GM21576 (cell line): ENCODE results near the gene RIC1.
"Not testable (repeated sequence)": the region's sequence is repeated elsewhere in the genome, so short reads cannot be mapped to it uniquely, and the experiment has no call there.

Source experiments
- ATAC-seq: cut with Tn5 transposase; IDR thresholded peaks from one replicate; pipeline ENCODE4 v1.9.1; 2021; ENCODE audit warnings: mild to moderate bottlenecking, moderate library complexity; ENCODE audit not compliant: unreplicated experiment

RIC1 gene

GRCh38 chr9:5628530-5629311 is at the start of gene RIC1:
Gene RIC1, plus strand, starts transcription at chr9:5629107. Its CDS starts 203 bp downstream, at chr9:5629310.
- peak; percentile 51 for ATAC-seq

- no peak for ATAC-seq
Measured at GRCh38 chr9:5579881-5580280, 49.0 kb upstream of the RIC1 start.

GRCh38 chr9:5580650-5581049 is 48.3 kb upstream of the RIC1 start:
- no peak for ATAC-seq

GRCh38 chr9:5581706-5582105 is 47.2 kb upstream of the RIC1 start:
- ATAC-seq = not testable (repeated sequence)

- peak; percentile 64 for ATAC-seq
Measured at GRCh38 chr9:5582835-5583195, 46.1 kb upstream of the RIC1 start.

GRCh38 chr9:5586391-5586802 is 42.5 kb upstream of the RIC1 start:
- ATAC-seq = peak; percentile 19

- ATAC-seq = no peak
Measured at GRCh38 chr9:5587024-5587423, 41.9 kb upstream of the RIC1 start.

GRCh38 chr9:5592231-5592630 is 36.7 kb upstream of the RIC1 start:
- no peak for ATAC-seq

- no peak for ATAC-seq
Measured at GRCh38 chr9:5592904-5593303, 36.0 kb upstream of the RIC1 start.

GRCh38 chr9:5593904-5594303 is 35.0 kb upstream of the RIC1 start:
- ATAC-seq = peak; percentile 56

- no peak for ATAC-seq
Measured at GRCh38 chr9:5596173-5596572, 32.7 kb upstream of the RIC1 start.

- ATAC-seq = peak; percentile 59
Measured at GRCh38 chr9:5608298-5609225, 20.3 kb upstream of the RIC1 start.

- no peak for ATAC-seq
Measured at GRCh38 chr9:5609226-5609596, 19.7 kb upstream of the RIC1 start.

GRCh38 chr9:5610491-5610890 is 18.4 kb upstream of the RIC1 start:
- no peak for ATAC-seq

- ATAC-seq = no peak
Measured at GRCh38 chr9:5611321-5612184, 17.4 kb upstream of the RIC1 start.

- ATAC-seq = no peak
Measured at GRCh38 chr9:5612185-5612530, 16.7 kb upstream of the RIC1 start.

GRCh38 chr9:5614192-5614591 is 14.7 kb upstream of the RIC1 start:
- ATAC-seq = no peak

GRCh38 chr9:5614985-5615384 is 13.9 kb upstream of the RIC1 start:
- no peak for ATAC-seq

GRCh38 chr9:5617749-5618148 is 11.2 kb upstream of the RIC1 start:
- peak; percentile 97 for ATAC-seq

- no peak for ATAC-seq
Measured at GRCh38 chr9:5620494-5620893, 8.4 kb upstream of the RIC1 start.

- ATAC-seq = no peak
Measured at GRCh38 chr9:5621327-5621726, 7.6 kb upstream of the RIC1 start.
